ENCODE results near the gene TMEM54.
A peak's percentile ranks its signal among the peaks of the same experiment; 100 is the strongest.

TMEM54 gene, protein sequence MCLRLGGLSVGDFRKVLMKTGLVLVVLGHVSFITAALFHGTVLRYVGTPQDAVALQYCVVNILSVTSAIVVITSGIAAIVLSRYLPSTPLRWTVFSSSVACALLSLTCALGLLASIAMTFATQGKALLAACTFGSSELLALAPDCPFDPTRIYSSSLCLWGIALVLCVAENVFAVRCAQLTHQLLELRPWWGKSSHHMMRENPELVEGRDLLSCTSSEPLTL

DNA sequence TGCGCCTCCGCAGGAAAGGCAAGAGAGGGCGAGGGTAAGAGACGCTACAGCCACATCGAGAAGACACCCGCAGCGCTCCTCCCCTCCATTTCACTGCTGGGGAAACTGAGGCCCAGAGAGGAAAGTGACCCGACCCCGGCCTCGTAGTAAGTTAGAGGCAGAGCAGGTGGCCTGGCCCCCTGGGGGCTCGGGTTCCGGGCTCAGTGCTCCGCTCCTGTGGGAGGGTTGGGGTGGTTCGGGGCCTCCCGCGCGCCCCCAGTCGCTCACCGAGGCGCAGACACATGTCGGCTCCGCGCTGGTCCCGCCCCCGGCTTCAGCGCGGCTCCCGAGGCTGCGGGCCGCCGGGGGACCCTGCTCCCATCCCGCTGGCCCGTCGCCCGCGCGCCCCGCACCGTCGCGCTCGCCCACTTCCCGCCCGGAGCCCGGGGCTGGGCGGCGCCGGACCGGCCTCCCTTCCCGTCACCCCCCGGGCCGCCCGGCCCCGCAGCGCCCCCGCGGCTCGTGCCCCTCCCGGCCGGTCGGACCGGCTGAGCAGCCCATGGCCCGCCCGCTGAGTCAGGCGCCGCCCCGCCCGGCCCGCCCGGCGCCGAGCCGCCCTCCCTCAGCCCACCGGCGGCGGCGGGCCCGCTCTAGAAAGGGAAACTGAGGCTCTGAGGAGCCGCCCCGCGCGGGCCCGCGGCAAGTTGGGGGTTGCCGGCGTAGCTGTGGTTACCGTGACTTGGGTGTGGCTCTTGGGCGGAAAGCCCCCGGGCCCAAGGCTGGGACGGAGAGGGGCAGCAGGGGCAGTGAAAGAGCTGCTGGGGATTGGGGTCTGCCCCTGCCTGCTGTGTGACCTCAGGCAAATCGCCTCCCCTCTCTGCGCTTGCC is at the start of gene TMEM54:
Gene TMEM54, minus strand, starts transcription at position 434 of the 867 bp plus-strand sequence. Its CDS starts 151 bp downstream, at position 283.
- DNase-seq: peak in 3 of 14 donors; percentile 29 to 52 (median 48)

DNA sequence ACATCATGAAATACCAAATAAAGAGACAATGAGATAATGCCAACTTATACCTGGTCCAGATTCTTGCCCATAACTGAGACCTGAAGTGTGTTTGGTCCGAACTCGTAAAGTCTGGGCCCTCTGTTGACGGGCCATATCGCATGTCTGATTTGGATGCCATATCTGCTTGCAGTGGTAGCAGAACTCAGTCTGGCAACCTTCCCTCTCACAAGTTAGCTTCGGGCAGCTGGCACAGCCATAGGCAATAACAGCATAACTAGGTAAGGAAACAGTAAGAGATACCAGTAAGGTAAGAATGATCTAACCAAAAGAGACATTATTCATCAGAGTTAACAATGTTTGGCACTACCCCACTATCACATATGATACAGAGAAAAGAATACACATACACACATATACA is 48.3 kb upstream of the TMEM54 start:
- DNase-seq: no peak

DNA sequence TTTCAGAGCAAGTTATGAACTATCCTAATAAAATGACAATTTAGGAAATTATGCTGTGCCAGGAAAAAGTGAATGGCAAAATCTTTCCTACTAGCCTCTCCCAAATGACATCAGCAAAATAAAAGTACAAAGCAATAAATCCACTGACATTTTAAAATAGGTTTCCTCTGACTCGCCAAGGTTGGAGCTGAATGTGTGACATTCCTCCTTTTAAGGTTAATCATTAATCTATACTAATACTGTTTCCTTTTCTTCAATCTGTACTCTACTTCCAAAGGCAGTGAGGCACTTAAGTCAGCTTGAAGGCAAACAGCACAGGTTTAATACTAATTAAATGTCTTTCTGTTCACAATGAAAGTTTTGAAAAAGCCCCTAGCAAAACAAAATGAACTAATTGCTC is 47.7 kb upstream of the TMEM54 start:
- DNase-seq: no peak

DNA sequence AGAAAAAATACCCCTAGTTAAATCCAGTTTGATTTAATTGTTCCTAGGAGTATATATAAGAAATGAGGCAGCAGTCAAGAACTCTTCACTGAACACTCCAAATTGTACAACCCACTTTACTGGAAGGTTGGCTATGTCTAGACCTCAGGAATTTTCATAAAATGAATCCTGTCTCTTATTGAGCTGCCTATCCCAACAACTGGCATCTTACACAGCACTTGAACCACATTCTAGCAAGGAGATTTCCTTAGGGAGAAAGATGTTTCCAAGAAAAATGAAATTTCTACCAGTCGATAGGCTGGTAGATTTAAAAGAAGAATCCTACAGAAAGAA is 47.2 kb upstream of the TMEM54 start:
- no peak for DNase-seq

DNA sequence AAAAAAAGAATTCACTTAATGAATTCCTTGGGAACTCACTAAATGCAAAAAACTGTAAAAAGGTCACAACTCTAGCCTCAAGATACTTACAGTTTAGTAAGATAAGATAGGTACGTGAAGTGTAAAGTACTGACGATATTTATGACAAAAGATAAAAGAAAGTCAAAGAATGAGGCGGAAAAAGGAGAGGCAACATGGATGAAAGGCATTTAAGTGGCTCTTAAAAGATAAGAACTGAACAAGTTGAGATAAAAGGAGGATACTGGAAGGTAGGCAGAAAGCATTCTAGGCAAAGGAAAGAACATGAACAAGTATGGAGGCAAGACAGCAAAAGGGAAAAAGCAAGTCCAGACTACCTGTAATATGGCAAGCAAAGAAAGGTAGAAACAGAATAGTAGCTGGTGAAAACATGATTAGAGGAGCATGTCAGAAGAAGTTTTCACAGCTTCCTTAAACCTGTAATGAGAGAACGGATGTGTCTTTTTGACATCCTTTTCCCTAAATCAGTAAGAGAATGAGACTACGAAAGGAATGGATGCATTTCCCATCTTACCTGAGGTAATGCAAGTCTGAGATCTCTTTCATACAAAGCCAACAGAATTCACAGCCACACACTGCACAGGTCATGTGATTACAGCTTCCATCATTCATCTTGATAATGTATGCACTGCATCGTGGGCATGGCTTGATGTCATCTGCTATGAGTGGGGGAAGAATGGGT is 46.6 kb upstream of the TMEM54 start:
- DNase-seq: no peak

DNA sequence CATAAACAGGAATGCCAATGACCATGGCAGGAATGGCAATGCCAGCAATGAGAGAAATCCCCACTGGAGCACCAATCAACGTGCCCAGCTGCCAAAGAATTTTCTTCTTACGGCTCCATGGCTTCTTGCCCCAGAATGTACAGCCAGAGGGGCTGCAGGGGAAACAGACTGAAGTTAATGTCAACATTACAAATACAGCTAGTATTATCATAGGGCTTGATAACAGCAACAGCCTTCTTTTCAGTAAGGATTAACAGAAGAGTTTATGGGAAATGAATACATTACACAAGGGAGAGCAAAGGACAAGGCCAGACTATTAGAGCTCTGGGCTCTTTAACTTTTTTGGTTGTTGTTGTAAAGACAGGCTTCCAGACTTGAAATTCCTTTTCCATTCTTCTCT is 45.2 kb upstream of the TMEM54 start:
- no peak for DNase-seq

DNA sequence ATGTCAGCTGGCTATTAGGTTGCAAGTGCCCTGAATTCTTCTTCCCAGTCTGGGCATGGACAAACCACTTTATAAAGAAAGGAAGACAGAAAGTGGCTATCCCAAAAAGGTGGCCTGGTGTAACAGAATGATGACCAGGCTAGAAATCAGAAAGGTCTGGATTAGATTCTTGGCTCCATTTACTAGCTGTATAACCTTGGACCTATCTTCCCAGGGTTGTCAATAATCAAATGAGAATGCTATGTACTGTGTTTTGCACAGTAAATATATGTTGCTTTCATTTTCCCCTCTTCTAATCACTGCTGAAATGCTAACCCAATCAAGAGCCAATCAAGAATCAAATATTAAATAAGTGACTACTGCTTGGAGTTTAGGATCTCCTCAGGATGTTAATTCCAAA is 43.0 kb upstream of the TMEM54 start:
- no peak for DNase-seq

DNA sequence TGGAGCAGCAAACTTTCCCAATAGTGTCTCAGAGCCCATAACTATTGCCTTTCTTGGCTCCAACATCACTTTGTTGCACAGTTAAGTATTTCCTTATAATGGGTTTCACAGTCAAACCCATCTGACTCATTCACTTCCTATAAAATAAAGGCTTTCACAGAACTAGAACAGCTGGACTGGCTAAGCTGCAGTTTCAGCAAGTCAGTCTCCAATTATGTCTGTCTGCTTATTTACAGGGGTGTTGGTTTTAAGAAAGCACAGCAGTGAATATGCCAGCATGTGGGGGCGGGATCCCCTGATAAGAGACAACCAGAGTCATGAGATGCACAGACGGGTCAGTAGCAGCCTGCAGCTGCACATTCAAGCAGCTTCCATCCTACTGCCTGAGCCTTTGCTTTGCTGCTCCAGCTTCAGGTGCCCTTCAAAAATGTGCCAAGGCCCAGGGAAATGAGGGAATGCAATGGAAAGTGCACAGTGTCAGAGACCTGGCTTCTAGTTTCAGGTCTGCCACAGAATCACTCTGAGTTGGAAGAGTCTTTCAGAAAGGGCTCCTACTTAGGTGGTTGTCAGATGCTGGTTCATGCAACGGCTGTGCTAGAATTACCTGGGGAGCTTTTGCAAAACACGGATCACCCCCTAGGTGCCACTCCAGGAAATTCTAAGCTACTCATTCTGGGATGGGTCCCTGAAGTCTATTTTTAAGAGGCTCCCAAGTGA is 38.6 kb upstream of the TMEM54 start:
- peak in 2 of 14 donors; percentile 13 to 27 for DNase-seq

DNA sequence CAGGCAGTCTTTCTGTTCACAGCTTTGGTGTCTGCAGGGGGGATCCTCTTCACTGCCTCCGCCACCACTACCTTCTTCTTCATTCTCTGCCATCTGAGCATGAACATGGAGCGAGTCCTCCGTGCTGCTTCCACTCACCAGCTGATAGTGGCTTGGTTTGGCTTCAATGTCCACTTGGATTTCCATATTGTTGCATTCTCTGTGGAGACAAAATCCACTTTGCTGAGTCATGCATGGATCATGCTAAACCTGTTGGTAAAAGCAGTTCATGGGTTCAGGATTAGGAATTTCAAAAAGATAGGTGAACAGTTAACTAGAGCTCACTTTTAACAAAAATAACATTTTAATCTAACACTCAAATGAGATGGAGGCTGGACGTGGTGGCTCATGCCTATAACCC is 35.9 kb upstream of the TMEM54 start:
- no peak for DNase-seq

DNA sequence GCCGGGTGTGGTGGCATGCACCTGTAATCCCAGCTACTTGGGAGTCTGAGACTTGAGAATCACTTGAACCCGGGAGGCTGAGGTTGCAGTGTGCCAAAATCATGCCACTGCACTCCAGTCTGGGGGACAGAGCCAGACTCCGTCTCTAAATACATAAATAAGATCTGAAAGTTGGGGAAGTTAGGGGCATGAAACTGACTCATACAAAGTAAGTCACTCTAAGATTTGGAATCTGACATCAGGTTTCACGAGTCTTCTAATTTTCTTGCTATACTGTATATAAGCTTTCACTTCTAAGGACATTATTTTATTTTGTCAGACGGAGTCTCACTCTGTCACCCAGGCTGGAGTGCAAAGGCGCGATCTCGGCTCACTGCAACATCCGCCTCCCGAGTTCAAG is 33.3 kb upstream of the TMEM54 start:
- no peak for DNase-seq

DNA sequence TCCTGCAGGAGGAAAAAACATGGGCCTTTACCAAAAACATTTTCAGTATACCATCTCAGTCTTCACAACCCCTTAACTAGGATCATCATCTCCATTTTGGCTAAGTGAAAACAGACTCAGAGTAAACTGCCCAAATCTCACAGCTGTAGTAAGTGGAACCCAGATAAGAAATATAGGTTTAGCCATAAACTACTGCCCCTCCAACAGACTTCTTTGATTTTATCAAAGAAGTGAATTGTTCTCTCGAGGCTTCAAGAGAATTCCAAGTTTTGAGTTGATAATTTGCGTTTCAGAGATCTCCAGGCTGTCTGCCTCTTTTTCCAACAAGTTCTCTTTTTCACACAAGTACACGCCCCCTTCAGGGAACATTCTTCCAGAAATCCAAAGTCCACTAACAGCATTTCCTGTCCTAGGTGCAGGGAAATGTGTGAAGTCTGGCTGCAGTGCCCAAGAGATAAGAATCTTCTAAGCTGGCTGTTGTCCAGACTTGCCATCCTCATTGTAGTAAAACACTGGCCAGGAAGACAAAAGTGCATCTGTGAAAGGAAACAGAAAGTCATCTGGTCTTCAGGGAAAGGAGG is 32.6 kb upstream of the TMEM54 start:
- DNase-seq: no peak

DNA sequence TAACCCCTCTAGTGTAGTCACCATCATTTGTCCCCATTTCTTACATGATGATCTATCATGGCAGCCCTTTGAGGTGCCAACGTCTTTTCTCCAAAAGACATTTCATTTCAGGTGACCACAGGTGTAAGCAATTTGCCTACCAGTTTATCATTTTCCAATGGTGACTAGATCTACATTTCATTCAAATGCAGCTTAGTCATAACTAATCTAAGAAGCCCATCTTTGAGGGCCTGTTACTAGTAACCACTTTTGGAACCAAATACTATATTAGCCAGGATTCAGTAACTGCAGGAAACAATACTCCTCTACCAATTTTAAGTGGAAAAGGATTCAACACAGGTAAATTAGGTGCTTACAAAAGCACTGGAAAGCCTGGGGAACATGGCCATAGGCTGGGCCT is 30.6 kb upstream of the TMEM54 start:
- DNase-seq: no peak

DNA sequence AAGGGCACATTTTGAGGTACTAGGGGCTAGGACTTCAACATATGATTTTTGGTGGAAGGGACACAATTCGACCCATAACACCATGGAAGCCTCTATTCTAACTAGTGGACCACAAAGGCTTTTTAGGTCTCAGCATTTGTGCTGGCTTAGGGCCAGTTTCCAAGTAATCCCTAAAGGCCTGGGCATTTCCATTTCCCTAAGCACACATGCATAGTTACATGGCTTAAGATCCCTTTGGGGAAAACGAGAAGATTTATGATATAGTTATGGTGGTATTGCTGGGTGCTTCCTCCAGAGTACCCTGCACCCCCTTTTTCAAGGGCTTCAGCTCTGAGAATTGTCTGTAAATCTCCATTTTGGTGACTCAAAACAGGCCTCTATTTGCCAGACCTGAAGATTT is 28.2 kb upstream of the TMEM54 start:
- DNase-seq: no peak

DNA sequence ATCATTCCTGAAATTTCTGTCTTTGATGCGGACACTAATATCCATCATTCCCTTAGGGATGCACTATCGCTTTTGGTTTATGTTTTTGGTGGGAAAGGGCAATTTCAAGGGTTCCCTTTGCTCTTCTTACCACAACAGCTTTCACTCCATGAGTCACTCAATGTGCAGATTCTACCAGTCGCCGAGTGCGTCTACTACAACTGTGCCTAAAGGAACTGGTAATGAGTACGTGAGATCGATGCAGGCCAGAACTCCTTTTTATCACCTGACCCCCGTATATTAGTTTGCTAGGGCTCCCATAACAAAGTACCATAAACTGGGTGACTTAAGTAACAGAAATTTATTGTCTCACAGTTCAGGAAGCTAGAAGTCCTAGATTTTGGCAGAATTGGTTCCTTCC is 27.5 kb upstream of the TMEM54 start:
- no peak for DNase-seq

DNA sequence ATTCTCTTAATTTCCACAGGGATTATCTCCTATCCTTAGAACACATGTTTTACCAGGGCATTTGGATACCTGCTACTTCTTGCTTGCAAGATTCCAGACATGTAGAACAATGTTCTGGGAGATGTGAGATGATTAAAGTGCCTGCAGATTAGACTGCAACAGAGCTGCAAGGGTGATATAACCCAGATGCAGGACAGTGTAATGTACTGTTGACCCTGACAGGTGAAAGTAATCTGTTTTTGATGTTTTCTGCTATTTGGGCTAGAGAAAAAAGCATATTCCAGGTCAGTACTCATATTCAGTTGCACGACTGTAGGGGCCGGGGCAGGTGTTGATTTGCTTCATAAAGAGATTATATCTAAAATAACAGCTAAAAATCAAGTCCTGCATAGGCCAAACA is 27.1 kb upstream of the TMEM54 start:
- no peak for DNase-seq

DNA sequence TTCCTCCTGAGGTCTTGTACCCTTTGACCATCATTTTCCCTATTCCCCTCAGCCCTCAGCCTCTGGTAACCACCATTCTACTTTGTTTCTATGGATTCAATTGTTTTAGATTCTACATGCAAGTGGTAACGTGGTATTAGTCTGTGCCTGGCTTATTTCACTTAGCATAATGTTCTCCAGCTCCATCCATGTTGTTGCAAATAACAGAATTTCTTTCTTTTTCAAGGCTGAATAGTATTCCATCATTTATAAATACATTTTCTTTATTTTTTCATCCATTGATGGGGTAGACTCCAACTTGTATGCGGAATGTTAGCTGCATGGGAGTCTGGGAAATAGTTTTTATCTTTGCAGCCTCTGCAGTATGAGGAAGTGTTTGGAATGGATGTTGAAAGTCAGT is 26.3 kb upstream of the TMEM54 start:
- DNase-seq: no peak

DNA sequence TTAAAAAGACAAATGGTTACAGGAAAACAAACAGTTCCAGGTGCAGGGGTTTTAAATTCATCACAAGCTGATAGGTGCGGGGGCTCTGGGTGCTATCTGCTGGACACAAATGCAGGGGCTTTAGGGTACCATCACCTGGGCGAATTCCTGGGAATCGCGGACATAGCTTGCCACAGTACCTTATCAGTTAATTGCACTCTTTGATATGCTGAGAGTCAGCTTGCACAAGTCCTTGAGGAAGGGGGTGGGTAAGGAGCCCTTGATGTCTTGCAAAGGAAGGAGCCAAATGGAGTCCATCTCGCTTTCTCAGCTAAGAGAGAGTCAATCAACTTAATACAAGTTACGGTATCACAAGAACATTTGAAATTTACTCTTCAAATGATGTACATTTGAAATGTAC is 25.4 kb upstream of the TMEM54 start:
- no peak for DNase-seq

DNA sequence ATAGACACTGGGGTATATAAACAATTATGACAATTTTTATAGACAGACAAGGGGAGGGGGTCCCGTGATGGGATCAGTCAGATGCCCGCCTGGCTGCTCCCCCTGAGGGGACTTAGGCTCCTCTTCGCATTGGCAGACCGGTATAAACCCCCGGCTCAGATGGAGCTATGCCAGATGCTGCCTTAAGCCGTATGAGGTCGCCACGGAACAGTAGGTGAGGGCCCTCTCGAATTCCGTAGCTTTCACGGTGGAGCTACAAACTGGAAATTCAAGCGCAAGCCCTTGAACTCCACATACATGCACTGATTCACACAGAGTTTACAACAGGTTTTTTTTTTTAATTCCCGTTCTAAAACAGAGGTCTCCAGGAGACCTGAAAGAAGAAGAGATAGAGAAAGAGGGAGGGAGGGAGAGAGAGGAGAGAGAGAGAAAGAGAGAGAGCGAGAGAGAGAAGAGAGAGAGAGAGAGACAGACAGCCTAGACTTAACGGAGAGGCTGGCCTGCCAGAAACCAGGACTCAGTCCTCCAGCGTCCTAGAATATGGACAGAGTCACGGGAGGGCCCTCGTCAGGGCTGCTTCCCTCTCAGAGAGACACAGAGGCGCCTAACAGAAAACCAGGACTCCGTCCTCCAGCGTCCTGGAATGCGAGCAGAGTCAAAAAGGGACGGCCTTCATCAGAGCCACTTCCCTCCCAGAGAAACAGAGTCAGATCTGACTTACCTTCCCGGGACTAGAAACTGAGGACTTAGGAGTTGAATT is 24.4 kb upstream of the TMEM54 start:
- peak in 1 of 14 donors; percentile 11 for DNase-seq

DNA sequence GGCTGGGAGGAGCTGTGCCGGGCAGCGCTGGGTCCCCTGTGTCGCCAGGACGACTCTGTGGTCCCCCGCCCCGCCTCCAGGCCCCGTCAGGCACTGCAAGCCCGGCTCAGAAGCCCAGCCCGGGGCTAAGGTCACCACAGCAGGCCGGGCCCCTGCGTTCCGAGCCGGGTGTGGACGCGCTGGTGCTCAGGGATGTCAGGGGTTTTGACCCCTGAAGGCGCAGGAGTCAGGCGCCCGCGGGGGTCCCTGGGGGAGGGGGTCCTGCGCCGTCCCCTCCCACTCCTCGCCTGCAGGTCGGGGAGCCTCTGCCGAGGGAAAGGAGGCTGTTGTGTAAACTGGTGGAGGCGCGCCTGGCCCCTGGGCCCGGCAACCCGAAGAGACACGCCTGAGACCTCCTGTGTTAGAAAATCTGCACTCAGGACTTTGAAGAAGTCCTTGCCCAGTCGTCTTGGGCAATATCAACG is 23.7 kb upstream of the TMEM54 start:
- no peak for DNase-seq

DNA sequence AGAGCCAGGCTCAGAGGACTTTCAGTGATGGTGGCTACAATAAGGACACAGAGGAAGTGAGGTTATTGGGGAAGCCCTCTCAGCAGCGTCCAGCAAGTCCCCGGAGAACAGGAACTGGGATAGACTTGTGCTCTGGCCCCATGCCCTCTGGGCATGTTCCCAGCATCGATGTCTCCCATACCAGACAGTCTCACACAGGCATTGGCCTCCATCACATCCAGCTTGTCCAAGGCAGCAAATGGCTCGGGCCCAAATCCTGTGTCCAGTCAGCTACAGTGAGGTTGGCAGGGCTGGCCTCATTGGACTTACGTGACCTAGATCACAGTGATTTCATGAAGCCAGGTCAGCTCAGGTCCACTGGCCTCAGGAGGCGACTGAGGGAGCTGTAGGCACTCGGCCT is 19.6 kb upstream of the TMEM54 start:
- DNase-seq: peak in 3 of 14 donors; percentile 9 to 88 (median 19)
